Left lung (tissue), 10 donors: Measurements from ENCODE around the gene CYSLTR2. TPM values are rescaled to one million over a fixed set of nuclear protein-coding genes. Genes with fewer than 3 reads are reported as not detected.

Source experiments
- ATAC-seq: fragments of 200-7000 bp; cut with Tn5 transposase; one replicate; pipeline ENCODE4 v1.9.1; 2020; ENCODE audit warnings: moderate library complexity
- DNase-seq, 4 donors: peaks; one replicate each; pipeline ENCODE4 v3.0.0-alpha.2; 2013 to 2020
- H3K27ac ChIP-seq, 2 donors: fragments of 200-600 bp; sonication (generic) in 1 of 2; one replicate each; pipeline versions ENCODE4 v1.5.0 to v1.8.0; 2020 to 2021
- H3K27me3 ChIP-seq, 2 donors: fragments of 200-600 bp; sonication (generic) in 1 of 2; one replicate each; pipeline versions ENCODE4 v1.5.0 to v1.8.0; 2020 to 2021
- H3K36me3 ChIP-seq, 2 donors: fragments of 200-600 bp; sonication (generic) in 1 of 2; one replicate each; pipeline versions ENCODE4 v1.5.0 to v1.8.0; 2020 to 2021
- H3K4me1 ChIP-seq, 2 donors: fragments of 200-600 bp; one replicate each; pipeline ENCODE4 v1.8.0; 2021
- H3K4me3 ChIP-seq, 2 donors: fragments of 200-600 bp; sonication (generic) in 1 of 2; one replicate each; pipeline versions ENCODE4 v1.5.0 to v1.8.0; 2020 to 2021; ENCODE audit warnings: mild to moderate bottlenecking in 1 of 2
- H3K9me3 ChIP-seq, 2 donors: fragments of 200-600 bp; sonication (generic) in 1 of 2; one replicate each; pipeline versions ENCODE4 v1.5.0 to v1.8.0; 2020 to 2021
- intact Hi-C, 2 donors: fragments of 100-400 bp; cut with DNase I; formaldehyde crosslinking; loops; one replicate each; pipeline versions ENCODE4 v1.11.2 to v1.14.2; 2022
- polyA plus RNA-seq, 6 donors: library from polyadenylated mRNA; unstranded; fragments of 120-200 nt; gene quantifications; one replicate each; pipeline ENCODE4 v1.2.1, GENCODE V29; 2013; ENCODE audit not compliant: insufficient read length in 6 of 6
- total RNA-seq, 2 donors: library from RNA; stranded (reverse); fragmentation: NEBNext Ultra II Directional; extraction: Animal tissue kit (Norgen Biotek cat#: 25700); gene quantifications; one replicate each; pipeline ENCODE4 v1.2.1, GENCODE V29; 2021
- TF ChIP-seq, protein P1 (sequence below), 2 donors: fragments of 200-600 bp; sonication (generic) in 1 of 2; IDR thresholded peaks; one replicate each; pipeline versions ENCODE4 v1.5.0 to v1.8.0; 2021; ENCODE audit warnings: antibody characterized with exemption in 2 of 2
- donor health status: DM: no; HTN: yes; CAD: no.
- donor health status: DM: no; HTN: no; CAD: no.

Gene CYSLTR2
- total and polyA plus RNA-seq, 8 donors, result 0.21 to 1.2 (median 0.37) TPM

DNA sequence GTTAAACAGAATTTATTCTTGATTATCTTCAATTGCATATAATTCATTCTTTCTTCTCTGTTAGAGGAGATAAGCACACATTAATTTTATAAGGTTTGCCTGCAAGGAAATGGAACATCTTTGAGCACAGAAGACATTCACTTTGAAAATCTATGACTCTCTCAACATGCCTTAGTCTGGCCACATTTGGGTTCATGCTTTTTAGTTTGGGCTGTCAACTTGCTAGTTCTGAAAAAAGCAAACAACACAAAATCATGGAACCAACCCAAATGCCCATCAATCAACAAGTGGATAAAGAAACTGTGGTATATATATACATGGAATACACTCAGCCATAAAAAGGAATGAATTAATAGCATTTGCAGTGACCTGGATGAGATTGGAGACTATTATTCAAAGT lies 71.5 kb downstream of the CYSLTR2 start:
- no peak for DNase-seq
- ATAC-seq, result no peak
- Histone ChIP-seq H3K36me3 (no peaks in the 10 kb centered on the region), H3K27me3 (no peaks in the 10 kb centered on the region), H3K4me1 (no peaks in the 10 kb centered on the region), H3K9me3 (peaks cover 0 to 1% of the 10 kb centered on the region in 2 donors), H3K27ac (no peak overlapping the region), H3K4me3 (no peak overlapping the region)
- TF ChIP-seq, protein P1, sequence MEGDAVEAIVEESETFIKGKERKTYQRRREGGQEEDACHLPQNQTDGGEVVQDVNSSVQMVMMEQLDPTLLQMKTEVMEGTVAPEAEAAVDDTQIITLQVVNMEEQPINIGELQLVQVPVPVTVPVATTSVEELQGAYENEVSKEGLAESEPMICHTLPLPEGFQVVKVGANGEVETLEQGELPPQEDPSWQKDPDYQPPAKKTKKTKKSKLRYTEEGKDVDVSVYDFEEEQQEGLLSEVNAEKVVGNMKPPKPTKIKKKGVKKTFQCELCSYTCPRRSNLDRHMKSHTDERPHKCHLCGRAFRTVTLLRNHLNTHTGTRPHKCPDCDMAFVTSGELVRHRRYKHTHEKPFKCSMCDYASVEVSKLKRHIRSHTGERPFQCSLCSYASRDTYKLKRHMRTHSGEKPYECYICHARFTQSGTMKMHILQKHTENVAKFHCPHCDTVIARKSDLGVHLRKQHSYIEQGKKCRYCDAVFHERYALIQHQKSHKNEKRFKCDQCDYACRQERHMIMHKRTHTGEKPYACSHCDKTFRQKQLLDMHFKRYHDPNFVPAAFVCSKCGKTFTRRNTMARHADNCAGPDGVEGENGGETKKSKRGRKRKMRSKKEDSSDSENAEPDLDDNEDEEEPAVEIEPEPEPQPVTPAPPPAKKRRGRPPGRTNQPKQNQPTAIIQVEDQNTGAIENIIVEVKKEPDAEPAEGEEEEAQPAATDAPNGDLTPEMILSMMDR (IDR thresholded peaks at IDR 0.05), result no peak
- intact Hi-C loops, result no loop called here

DNA sequence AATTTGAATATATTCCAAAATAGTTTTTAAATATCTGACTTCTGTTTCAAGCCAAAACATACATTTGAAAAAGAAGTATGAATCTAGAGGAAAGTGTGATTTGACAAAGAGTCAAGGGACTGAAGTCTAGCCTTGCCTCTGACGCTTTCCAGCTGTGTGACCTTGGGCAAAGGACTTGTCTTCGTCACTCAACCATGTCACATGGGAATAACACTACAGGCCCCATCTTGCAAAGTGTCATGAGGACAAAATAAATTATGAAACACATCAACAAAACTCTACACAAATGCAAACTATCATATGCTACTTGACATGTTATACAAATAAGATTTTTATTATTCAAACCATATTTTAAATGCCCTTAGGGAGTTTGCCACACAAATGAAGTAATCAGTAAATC lies 73.0 kb downstream of the CYSLTR2 start:
- intact Hi-C loops, result no loop called here
- Histone ChIP-seq H3K9me3 (no peaks in the 10 kb centered on the region), H3K27ac (no peak overlapping the region), H3K36me3 (no peaks in the 10 kb centered on the region), H3K27me3 (no peaks in the 10 kb centered on the region), H3K4me3 (no peak overlapping the region), H3K4me1 (peaks cover 0 to under 1% of the 10 kb centered on the region in 2 donors)
- no peak for ATAC-seq
- TF ChIP-seq, protein P1 (IDR thresholded peaks at IDR 0.05), result no peak
- peak in 2 of 4 donors; percentile 67 to 82 for DNase-seq

GRCh38 chr13:48727241-48728011 lies 73.7 kb downstream of the CYSLTR2 start:
- ATAC-seq, result no peak
- TF ChIP-seq, protein P1 (IDR thresholded peaks at IDR 0.05), result no peak
- no peaks in the 10 kb centered on the region for H3K36me3 ChIP-seq

GRCh38 chr13:48728226-48728625 lies 74.5 kb downstream of the CYSLTR2 start:
- DNase-seq, result no peak
- Histone ChIP-seq H3K36me3 (no peaks in the 10 kb centered on the region), H3K4me1 (peaks cover 0 to 4% of the 10 kb centered on the region in 2 donors), H3K27me3 (no peaks in the 10 kb centered on the region), H3K4me3 (no peak overlapping the region), H3K9me3 (no peaks in the 10 kb centered on the region), H3K27ac (no peak overlapping the region)
- TF ChIP-seq, protein P1 (IDR thresholded peaks at IDR 0.05), result no peak
- intact Hi-C loops, result no loop called here
- ATAC-seq, result no peak

More at GRCh38 chr13:48727241-48728011, 73.7 kb downstream of the CYSLTR2 start:
- Histone ChIP-seq H3K27me3 (no peaks in the 10 kb centered on the region), H3K9me3 (no peaks in the 10 kb centered on the region), H3K4me3 (no peak overlapping the region), H3K27ac (no peak overlapping the region), H3K4me1 (peaks cover 0 to 4% of the 10 kb centered on the region in 2 donors)
- intact Hi-C loops, result no loop called here
- peak in 1 of 4 donors; percentile 69 for DNase-seq

GRCh38 chr13:48728876-48729275 lies 75.1 kb downstream of the CYSLTR2 start:
- ATAC-seq (no peak), DNase-seq (no peak)
- TF ChIP-seq, protein P1 (IDR thresholded peaks at IDR 0.05), result no peak
- H3K27ac ChIP-seq, result no peak overlapping the region
- H3K36me3 ChIP-seq, result no peaks in the 10 kb centered on the region
- H3K4me3 ChIP-seq, result no peak overlapping the region
- H3K27me3 ChIP-seq, result no peaks in the 10 kb centered on the region
- peaks cover 0 to 4% of the 10 kb centered on the region in 2 donors for H3K4me1 ChIP-seq
- intact Hi-C loops, result no loop called here
- H3K9me3 ChIP-seq, result no peaks in the 10 kb centered on the region
